Transverse colon (tissue), 4 donors: ENCODE results near the gene MAS1. TPM values are rescaled to one million over a fixed set of nuclear protein-coding genes. Genes with fewer than 3 reads are reported as not detected.

ENCODE experiments used
- DNase-seq: peaks from one replicate; pipeline ENCODE4 v3.0.0-alpha.2; 2019
- H3K27ac ChIP-seq, 4 donors: fragments of 200-600 bp; sonication (generic); 2 replicates each; pipeline ENCODE4 v1.5.1; 2016 to 2018; ENCODE audit warnings: inconsistent platforms in 4 of 4
- H3K27me3 ChIP-seq: fragments of 200-600 bp; sonication (generic); 2 replicates; pipeline ENCODE4 v1.5.1; 2017; ENCODE audit warnings: inconsistent platforms
- H3K36me3 ChIP-seq, 4 donors: fragments of 200-600 bp; sonication (generic); 2 replicates each; pipeline ENCODE4 v1.5.1; 2017 to 2019; ENCODE audit warnings: inconsistent platforms in 4 of 4
- H3K4me1 ChIP-seq, 4 donors: fragments of 200-600 bp; sonication (generic); 2 replicates each; pipeline ENCODE4 v1.5.1; 2017 to 2020; ENCODE audit warnings: inconsistent platforms in 4 of 4
- H3K4me3 ChIP-seq, 4 donors: fragments of 200-600 bp; sonication (generic); 1 replicate in 1 of 4; 2 replicates in 3 of 4; pipeline versions ENCODE4 v1.5.1 to v1.6.1; 2017 to 2019; ENCODE audit warnings: inconsistent platforms in 4 of 4
- H3K9me3 ChIP-seq, 2 donors: fragments of 200-600 bp; sonication (generic); 2 replicates each; pipeline ENCODE4 v1.5.1; 2017 to 2019; ENCODE audit warnings: inconsistent platforms in 2 of 2
- CTCF ChIP-seq, 5 experiments: fragments of 200-600 bp in 3 of 5; fragments of 450-650 bp in 2 of 5; sonication (generic) in 3 of 5; IDR thresholded peaks; 1 replicate in 2 of 5; 2 replicates in 3 of 5; pipeline ENCODE4 v1.5.1; 2016 to 2017; ENCODE audit warnings: antibody characterized with exemption in 5 of 5, inconsistent platforms in 3 of 5, mild to moderate bottlenecking in 2 of 5, moderate library complexity in 1 of 5
- EP300 ChIP-seq: sonication (generic); formaldehyde crosslinking; IDR thresholded peaks from one replicate; pipeline ENCODE4 v1.6.1; 2017; ENCODE audit warnings: antibody characterized with exemption, low read depth
- POLR2A ChIP-seq: fragments of 450-650 bp; IDR thresholded peaks from one replicate; pipeline ENCODE4 v1.6.1; 2016; ENCODE audit warnings: antibody characterized with exemption, mild to moderate bottlenecking, moderate library complexity
- POLR2AphosphoS5 ChIP-seq, 3 donors: sonication (generic); formaldehyde crosslinking; IDR thresholded peaks; one replicate each; pipeline ENCODE4 v1.6.1; 2016; ENCODE audit warnings: antibody characterized with exemption in 3 of 3
- WGBS, 2 donors: methylation state at CpG; one replicate each; pipeline ENCODE4 v1.1.5; 2018; ENCODE audit warnings: low coverage in 1 of 2; 5-methylcytosine and 5-hydroxymethylcytosine counted together
- in situ Hi-C, 4 donors: fragments of 200-750 bp; cut with MboI; loops; one replicate each; pipeline versions ENCODE4 v1.15.0 to v1.15.1; 2017; ENCODE audit warnings: low sequenced_read_pairs in 3 of 4, low pct_ligation_motif_present in 1 of 4, low pct_unique_long_range_greater_than_20kb in 1 of 4
- intact Hi-C: fragments of 100-400 bp; cut with DNase I; formaldehyde crosslinking; loops from one replicate; pipeline ENCODE4 v1.15.1; 2023; ENCODE audit warnings: low total_unique reads
- total RNA-seq, 4 donors: library from RNA; depleted of rRNA; stranded (reverse); fragments of >200 nt; gene quantifications; one replicate each; pipeline ENCODE4 v1.1.0, GENCODE V29; 2016

The MAS1 gene
- total RNA-seq, 4 donors from 2014 or later, result not detected

- 82 to 84% methylated on average over 4 to 9 of the region's 9 CpGs for WGBS, 2 donors
These were observed 11.8 kb downstream of the MAS1 start for GRCh38 chr6:159902620-159903019.

GRCh38 chr6:159904497-159904911, 13.7 kb downstream of the MAS1 start:
- intact Hi-C loops, result no loop called here
- in situ Hi-C loops, result no loop called here
- H3K9me3 ChIP-seq, result no peaks in the 10 kb centered on the region
- TF ChIP-seq EP300 (no peak), POLR2A (no peak), POLR2AphosphoS5 (IDR thresholded peaks at IDR 0.05) (no peak), CTCF (IDR thresholded peaks at IDR 0.05) (no peak)
- no peak overlapping the region for H3K4me3 ChIP-seq
- H3K27me3 ChIP-seq, result no peaks in the 10 kb centered on the region
- no peaks in the 10 kb centered on the region for H3K4me1 ChIP-seq
- no peak overlapping the region for H3K27ac ChIP-seq
- 80 to 94% methylated on average over 7 to 9 of the region's 9 CpGs for WGBS, 2 donors
- DNase-seq, result no peak
- H3K36me3 ChIP-seq, result no peaks in the 10 kb centered on the region

More at GRCh38 chr6:159902620-159903019, 11.8 kb downstream of the MAS1 start:
- H3K27me3 ChIP-seq, result no peaks in the 10 kb centered on the region
- no peak overlapping the region for H3K4me3 ChIP-seq
- no peaks in the 10 kb centered on the region for H3K36me3 ChIP-seq
- intact Hi-C loops, result no loop called here
- TF ChIP-seq POLR2A (no peak), POLR2AphosphoS5 (IDR thresholded peaks at IDR 0.05) (no peak), EP300 (no peak), CTCF (IDR thresholded peaks at IDR 0.05) (no peak)
- in situ Hi-C loops, result no loop called here
- no peak overlapping the region for H3K27ac ChIP-seq
- DNase-seq, result no peak
- no peaks in the 10 kb centered on the region for H3K9me3 ChIP-seq
- H3K4me1 ChIP-seq, result no peaks in the 10 kb centered on the region

GRCh38 chr6:159906400-159906799, 15.6 kb downstream of the MAS1 start:
- Histone ChIP-seq H3K4me1 (no peaks in the 10 kb centered on the region), H3K4me3 (no peak overlapping the region), H3K9me3 (no peaks in the 10 kb centered on the region), H3K36me3 (no peaks in the 10 kb centered on the region), H3K27ac (no peak overlapping the region), H3K27me3 (no peaks in the 10 kb centered on the region)
- WGBS, 2 donors, result 85% methylated on average over 3 of the region's 3 CpGs; no CpG with 5 or more reads in 1 of the 2 donors
- TF ChIP-seq POLR2AphosphoS5 (IDR thresholded peaks at IDR 0.05) (no peak), POLR2A (no peak), CTCF (IDR thresholded peaks at IDR 0.05) (no peak), EP300 (no peak)
- no peak for DNase-seq
- intact Hi-C loops (no loop called here), in situ Hi-C loops (no loop called here)

GRCh38 chr6:159908535-159908934, 17.7 kb downstream of the MAS1 start:
- Histone ChIP-seq H3K27ac (no peak overlapping the region), H3K9me3 (no peaks in the 10 kb centered on the region), H3K4me1 (no peaks in the 10 kb centered on the region), H3K4me3 (no peak overlapping the region), H3K36me3 (no peaks in the 10 kb centered on the region), H3K27me3 (no peaks in the 10 kb centered on the region)
- intact Hi-C loops, result no loop called here
- in situ Hi-C loops, result no loop called here
- no peak for DNase-seq
- WGBS, 2 donors, result 63% methylated on average over 4 of the region's 4 CpGs
- no peak for TF ChIP-seq POLR2A
- TF ChIP-seq CTCF (IDR thresholded peaks at IDR 0.05), result no peak
- TF ChIP-seq POLR2AphosphoS5 (IDR thresholded peaks at IDR 0.05), result no peak
- no peak for TF ChIP-seq EP300
